GM21526 (cell line): ENCODE data around the gene HECW1.

ENCODE experiments used
- ATAC-seq: cut with Tn5 transposase; IDR thresholded peaks from one replicate; pipeline ENCODE4 v1.9.1; 2021; ENCODE audit warnings: moderate library complexity; ENCODE audit not compliant: unreplicated experiment, low FRiP score

The HECW1 gene

GRCh38 chr7:43247757-43248156, 135.3 kb downstream of the HECW1 start:
- no peak for ATAC-seq

GRCh38 chr7:43248553-43248952, 136.1 kb downstream of the HECW1 start:
- no peak for ATAC-seq

- ATAC-seq, result no peak
Observed at GRCh38 chr7:43248961-43249822, 136.7 kb downstream of the HECW1 start.

- ATAC-seq, result no peak
Observed at GRCh38 chr7:43249823-43250145, 137.3 kb downstream of the HECW1 start.

GRCh38 chr7:43260980-43261878, 148.8 kb downstream of the HECW1 start:
- ATAC-seq, result no peak

GRCh38 chr7:43265139-43265538, 152.7 kb downstream of the HECW1 start:
- no peak for ATAC-seq

GRCh38 chr7:43273939-43274719, 161.7 kb downstream of the HECW1 start:
- no peak for ATAC-seq

GRCh38 chr7:43274752-43275151, 162.3 kb downstream of the HECW1 start:
- ATAC-seq, result no peak

GRCh38 chr7:43276547-43276946, 164.1 kb downstream of the HECW1 start:
- ATAC-seq, result no peak

GRCh38 chr7:43278088-43278644, 165.7 kb downstream of the HECW1 start:
- ATAC-seq, result no peak

- no peak for ATAC-seq
Observed at GRCh38 chr7:43281268-43281667, 168.8 kb downstream of the HECW1 start.

- ATAC-seq, result no peak
Observed at GRCh38 chr7:43283706-43284105, 171.3 kb downstream of the HECW1 start.

GRCh38 chr7:43289826-43290225, 177.4 kb downstream of the HECW1 start:
- no peak for ATAC-seq

GRCh38 chr7:43290978-43291377, 178.5 kb downstream of the HECW1 start:
- ATAC-seq, result no peak

- no peak for ATAC-seq
Observed at GRCh38 chr7:43291789-43292188, 179.3 kb downstream of the HECW1 start.

- no peak for ATAC-seq
Observed at GRCh38 chr7:43292384-43292783, 179.9 kb downstream of the HECW1 start.

- ATAC-seq, result no peak
Observed at GRCh38 chr7:43294080-43294630, 181.7 kb downstream of the HECW1 start.

GRCh38 chr7:43295429-43295828, 183.0 kb downstream of the HECW1 start:
- ATAC-seq, result no peak

GRCh38 chr7:43296306-43296705, 183.9 kb downstream of the HECW1 start:
- ATAC-seq, result no peak

GRCh38 chr7:43298617-43299016, 186.2 kb downstream of the HECW1 start:
- ATAC-seq, result no peak
